ENCODE results near the gene CATSPER4.

GRCh38 chr1:26197813-26198212 is 7.4 kb downstream of the CATSPER4 start:
- TF ChIP-seq CTCF (IDR thresholded peaks at IDR 0.05) (no peak), POLR2AphosphoS5 (IDR thresholded peaks at IDR 0.05) (no peak), POLR2A (IDR thresholded peaks at IDR 0.05) (no peak)
